RKO (cell line): ENCODE results near the gene RPN1.
"Not testable (repeated sequence)": the region's sequence is repeated elsewhere in the genome, so short reads cannot be mapped to it uniquely, and the experiment has no call there.

ENCODE experiments used
- DNase-seq: peaks from one replicate; pipeline ENCODE4 v3.0.0-alpha.2; 2016; ENCODE audit warnings: low spot score

RPN1 gene

GRCh38 chr3:128609294-128609693 is 41.3 kb downstream of the RPN1 start:
- no peak for DNase-seq

- no peak for DNase-seq
These were observed 42.9 kb downstream of the RPN1 start for GRCh38 chr3:128607710-128608048.

GRCh38 chr3:128606094-128606493 is 44.5 kb downstream of the RPN1 start:
- DNase-seq: no peak

- DNase-seq: no peak
These were observed 45.2 kb downstream of the RPN1 start for GRCh38 chr3:128605091-128606046.

- no peak for DNase-seq
These were observed 46.5 kb downstream of the RPN1 start for GRCh38 chr3:128603811-128604775.

- DNase-seq: no peak
These were observed 47.3 kb downstream of the RPN1 start for GRCh38 chr3:128603313-128603712.

GRCh38 chr3:128598884-128599664 is 51.5 kb downstream of the RPN1 start:
- no peak for DNase-seq

GRCh38 chr3:128597900-128598299 is 52.7 kb downstream of the RPN1 start:
- no peak for DNase-seq

- DNase-seq: no peak
These were observed 57.8 kb downstream of the RPN1 start for GRCh38 chr3:128592864-128593263.

- DNase-seq: no peak
These were observed 58.7 kb downstream of the RPN1 start for GRCh38 chr3:128591738-128592426.

GRCh38 chr3:128590948-128591347 is 59.7 kb downstream of the RPN1 start:
- no peak for DNase-seq

GRCh38 chr3:128589985-128590384 is 60.6 kb downstream of the RPN1 start:
- not testable (repeated sequence) for DNase-seq

GRCh38 chr3:128588147-128588546 is 62.5 kb downstream of the RPN1 start:
- DNase-seq: no peak

- no peak for DNase-seq
These were observed 63.2 kb downstream of the RPN1 start for GRCh38 chr3:128587391-128587790.

GRCh38 chr3:128586932-128587331 is 63.7 kb downstream of the RPN1 start:
- not testable (repeated sequence) for DNase-seq

- DNase-seq: not testable (repeated sequence)
These were observed 64.2 kb downstream of the RPN1 start for GRCh38 chr3:128586391-128586790.

- peak; percentile 15 for DNase-seq
These were observed 64.6 kb downstream of the RPN1 start for GRCh38 chr3:128585974-128586373.

- DNase-seq: no peak
These were observed 65.4 kb downstream of the RPN1 start for GRCh38 chr3:128585189-128585588.

- peak; percentile 75 for DNase-seq
These were observed 66.1 kb downstream of the RPN1 start for GRCh38 chr3:128584412-128585020.

- no peak for DNase-seq
These were observed 69.1 kb downstream of the RPN1 start for GRCh38 chr3:128581566-128581965.

GRCh38 chr3:128579927-128580326 is 70.7 kb downstream of the RPN1 start:
- no peak for DNase-seq
